Keratinocyte (primary cell): ENCODE measurements around the gene PRM2. TPM values are rescaled to one million over a fixed set of nuclear protein-coding genes. Genes with fewer than 3 reads are reported as not detected.

Source experiments
- DNase-seq: peaks from one replicate; pipeline ENCODE4 v3.0.0-alpha.2; 2011; ENCODE audit warnings: low read depth, missing footprints, low spot score
- FAIRE-seq: peaks from 2 replicates; lab custom pipeline; 2011; peaks lifted over from hg19 to GRCh38; lab: Jason Lieb, UNC
- H2AFZ ChIP-seq: 2 replicates; pipeline ENCODE4 v1.6.0; 2012; ENCODE audit warnings: low read length, control low read depth, inconsistent platforms; ENCODE audit not compliant: control insufficient read depth
- H3K27ac ChIP-seq: 2 replicates; pipeline ENCODE4 v1.5.1; 2011; ENCODE audit warnings: low read length; ENCODE audit not compliant: control insufficient read depth, insufficient read depth
- H3K27me3 ChIP-seq: 3 replicates; pipeline ENCODE4 v1.6.0; 2011; ENCODE audit warnings: low read length; ENCODE audit not compliant: control insufficient read depth, insufficient read depth; ENCODE audit errors: extremely low read depth
- H3K36me3 ChIP-seq, 2 experiments: 2 replicates in 1 of 2; 3 replicates in 1 of 2; pipeline ENCODE4 v1.5.1; 2011; ENCODE audit warnings: low read length in 2 of 2, mild to moderate bottlenecking in 1 of 2; ENCODE audit not compliant: control insufficient read depth in 2 of 2, insufficient read depth in 2 of 2; ENCODE audit errors: extremely low read depth in 1 of 2
- H3K4me1 ChIP-seq: 3 replicates; pipeline ENCODE4 v1.5.1; 2011; ENCODE audit warnings: low read length; ENCODE audit not compliant: control insufficient read depth, insufficient read depth; ENCODE audit errors: extremely low read depth
- H3K4me2 ChIP-seq: 3 replicates; pipeline ENCODE4 v1.6.0; 2011; ENCODE audit warnings: low read depth, low read length; ENCODE audit not compliant: control insufficient read depth, insufficient read depth; ENCODE audit errors: extremely low read depth
- H3K4me3 ChIP-seq, 3 experiments: fragments of 200-600 bp in 1 of 3; sonication (generic) in 1 of 3; 2 replicates in 2 of 3; 3 replicates in 1 of 3; pipeline ENCODE4 v1.5.1; 2011 to 2016; ENCODE audit warnings: low read length in 3 of 3, mild to moderate bottlenecking in 3 of 3, control low read depth in 2 of 3, inconsistent platforms in 1 of 3, low read depth in 1 of 3, mixed read lengths in 1 of 3, mixed run types in 1 of 3, moderate library complexity in 1 of 3; ENCODE audit not compliant: control insufficient read depth in 2 of 3, insufficient read depth in 2 of 3; ENCODE audit errors: extremely low read depth in 1 of 3
- H3K79me2 ChIP-seq: 2 replicates; pipeline ENCODE4 v1.6.0; 2012; ENCODE audit warnings: low read length; ENCODE audit not compliant: control insufficient read depth, insufficient read depth
- H3K9ac ChIP-seq: 3 replicates; pipeline ENCODE4 v1.6.0; 2011; ENCODE audit warnings: low read length; ENCODE audit not compliant: control insufficient read depth, insufficient read depth; ENCODE audit errors: extremely low read depth
- H3K9me1 ChIP-seq: 3 replicates; pipeline ENCODE4 v1.6.0; 2011; ENCODE audit warnings: low read length; ENCODE audit not compliant: control insufficient read depth, insufficient read depth; ENCODE audit errors: extremely low read depth
- H3K9me3 ChIP-seq: 2 replicates; pipeline ENCODE4 v1.5.1; 2012; ENCODE audit warnings: low read depth, low read length; ENCODE audit not compliant: control insufficient read depth
- H4K20me1 ChIP-seq: 3 replicates; pipeline ENCODE4 v1.6.0; 2011; ENCODE audit warnings: low read length; ENCODE audit not compliant: control insufficient read depth, insufficient read depth; ENCODE audit errors: extremely low read depth
- CTCF ChIP-seq, 3 experiments: IDR thresholded peaks in 1 of 3; conservative IDR thresholded peaks in 1 of 3; optimal IDR thresholded peaks in 1 of 3; 2 replicates in 2 of 3; 3 replicates in 1 of 3; pipeline versions ENCODE3 to v1.5.1; 2011; ENCODE audit warnings: low read length in 3 of 3, mild to moderate bottlenecking in 3 of 3, moderate library complexity in 2 of 3, control low read depth in 1 of 3, inconsistent platforms in 1 of 3; ENCODE audit not compliant: insufficient read depth in 2 of 3; ENCODE audit errors: extremely low read depth in 1 of 3
- EZH2 ChIP-seq: IDR thresholded peaks from one replicate; pipeline ENCODE4 v1.6.1; 2012; ENCODE audit warnings: inconsistent platforms, mild to moderate bottlenecking, low read length, moderate library complexity
- dilution Hi-C: fragments of 300-500 bp; cut with MboI; formaldehyde crosslinking; loops from one replicate; pipeline ENCODE4 v1.7.0; 2020; ENCODE audit warnings: low sequenced_read_pairs; ENCODE audit not compliant: extremely low pct_ligation_motif_present
- polyA plus RNA-seq, 5 experiments: library from polyadenylated mRNA; depleted of rRNA in 3 of 5; stranded (reverse) in 3 of 5; stranded (forward) in 1 of 5; unstranded in 1 of 5; fragments of >200 nt; gene quantifications; 1 replicate in 1 of 5; 2 replicates in 3 of 5; 3 replicates in 1 of 5; pipeline versions ENCODE4 v1.2.1 to v1.2.3, GENCODE V29; 2011 to 2012; ENCODE audit warnings: missing spikeins in 2 of 5, low read depth in 1 of 5, low replicate concordance in 1 of 5

The PRM2 gene
- polyA plus RNA-seq, 1 donor (not counting 4 experiments of a cell fraction or from before 2014, with no cell fraction given), result not detected

GRCh38 chr16:11250091-11250785 is 26.0 kb downstream of the PRM2 start:
- H3K36me3 ChIP-seq, result no peaks in the 10 kb centered on the region
- H4K20me1 ChIP-seq, result no peaks in the 10 kb centered on the region
- H3K4me1 ChIP-seq, result peaks cover 14% of the 10 kb centered on the region
- no peaks in the 10 kb centered on the region for H3K27me3 ChIP-seq
- no peaks in the 10 kb centered on the region for H3K9me1 ChIP-seq
- no peak overlapping the region for H3K27ac ChIP-seq
- H2AFZ ChIP-seq, result no peak overlapping the region
- H3K4me3 ChIP-seq, result no peak overlapping the region
- peaks cover 16% of the 10 kb centered on the region for H3K79me2 ChIP-seq
- FAIRE-seq, result no peak
- no peak for DNase-seq
- dilution Hi-C loops, result no loop called here
- no peak overlapping the region for H3K4me2 ChIP-seq
- H3K9me3 ChIP-seq, result no peaks in the 10 kb centered on the region
- TF ChIP-seq CTCF (optimal IDR thresholded peaks at IDR 0.05 in 1 of 3, IDR thresholded peaks at IDR 0.05 in 1 of 3, conservative IDR thresholded peaks at IDR 0.05 in 1 of 3; ENCODE audit: extremely low read depth in 1 of 3, insufficient read depth in 2 of 3, low read length in 3 of 3), result no peak
- H3K9ac ChIP-seq, result no peak overlapping the region

- Histone ChIP-seq H3K9ac (no peak overlapping the region), H3K79me2 (peaks cover 9% of the 10 kb centered on the region), H3K27ac (no peak overlapping the region), H3K4me3 (no peak overlapping the region), H2AFZ (no peak overlapping the region), H3K27me3 (no peaks in the 10 kb centered on the region), H4K20me1 (no peaks in the 10 kb centered on the region), H3K9me3 (no peaks in the 10 kb centered on the region), H3K4me1 (peaks cover 10% of the 10 kb centered on the region), H3K4me2 (no peak overlapping the region), H3K9me1 (no peaks in the 10 kb centered on the region), H3K36me3 (no peaks in the 10 kb centered on the region)
- no peak for DNase-seq
- dilution Hi-C loops, result no loop called here
- TF ChIP-seq EZH2 (no peak), CTCF (optimal IDR thresholded peaks at IDR 0.05 in 1 of 3, IDR thresholded peaks at IDR 0.05 in 1 of 3, conservative IDR thresholded peaks at IDR 0.05 in 1 of 3; ENCODE audit: extremely low read depth in 1 of 3, insufficient read depth in 2 of 3, low read length in 3 of 3) (no peak)
- FAIRE-seq, result no peak
Measured at GRCh38 chr16:11249233-11250061, 26.8 kb downstream of the PRM2 start.
